IMR-90 (cell line): ENCODE measurements around the gene MTG1. TPM values are rescaled to one million over a fixed set of nuclear protein-coding genes. Genes with fewer than 3 reads are reported as not detected.
A peak's percentile ranks its signal among the peaks of the same experiment; 100 is the strongest.

Source experiments
- ATAC-seq: fragments of 200-7000 bp; cut with Tn5 transposase; 2 replicates; pipeline ENCODE4 v1.9.1; 2020; ENCODE audit warnings: low read depth, mild to moderate bottlenecking, moderate library complexity
- BruUV-seq: library from RNA; stranded (reverse); fragments of 400-500 nt; replicated peaks from 2 replicates; lab custom pipeline; 2021; lab: Mats Ljungman, UMichigan
- CTCF ChIA-PET: fragments of 300-600 bp; formaldehyde crosslinking; extraction: SDS; loops from one replicate; lab custom pipeline; 2021; ENCODE audit warnings: antibody characterized with exemption; lab: Yijun Ruan, JAX
- POLR2A ChIA-PET: fragments of 300-600 bp; sonication (Branson Sonifier 250); formaldehyde crosslinking; loops from one replicate; lab custom pipeline; 2022; ENCODE audit warnings: antibody characterized with exemption; ENCODE audit not compliant: unreplicated experiment; lab: Charles Lee
- DNase-seq: peaks from one replicate; pipeline ENCODE4 v3.0.0; 2013
- H2AFZ ChIP-seq: replicated peaks from 2 replicates; pipeline ENCODE3; 2013; ENCODE audit warnings: low read length, mild to moderate bottlenecking; ENCODE audit not compliant: poor library complexity
- H2AK5ac ChIP-seq: 2 replicates; pipeline ENCODE4 v1.6.1; 2013; ENCODE audit warnings: low read depth, low read length, inconsistent platforms
- H2AK9ac ChIP-seq: replicated peaks from 2 replicates; pipeline ENCODE3; 2013; ENCODE audit warnings: mild to moderate bottlenecking, low read depth, low read length, moderate library complexity; ENCODE audit not compliant: poor library complexity
- H2BK120ac ChIP-seq: 2 replicates; pipeline ENCODE4 v1.6.1; 2013; ENCODE audit warnings: low read depth, low read length, inconsistent platforms
- H2BK15ac ChIP-seq: 3 replicates; pipeline ENCODE4 v1.6.1; 2013; ENCODE audit warnings: low read depth, low read length, inconsistent platforms
- H2BK20ac ChIP-seq: 2 replicates; pipeline ENCODE4 v1.6.1; 2013; ENCODE audit warnings: low read depth, mild to moderate bottlenecking, inconsistent platforms, low read length, moderate library complexity
- H2BK5ac ChIP-seq: 2 replicates; pipeline ENCODE4 v1.6.1; 2013; ENCODE audit warnings: mild to moderate bottlenecking, low read depth, low read length, inconsistent platforms; ENCODE audit not compliant: poor library complexity, severe bottlenecking
- H3K14ac ChIP-seq: replicated peaks from 2 replicates; pipeline ENCODE4 v1.6.1; 2013; ENCODE audit warnings: low read depth, low read length, inconsistent platforms
- H3K18ac ChIP-seq: 2 replicates; pipeline ENCODE4 v1.6.1; 2013; ENCODE audit warnings: low read depth, low read length, control low read depth
- H3K23ac ChIP-seq: 2 replicates; pipeline ENCODE4 v1.6.1; 2013; ENCODE audit warnings: low read depth, low read length, inconsistent platforms
- H3K27ac ChIP-seq: 2 replicates; pipeline ENCODE4 v1.5.1; 2013; ENCODE audit warnings: mild to moderate bottlenecking, control low read depth, low read length; ENCODE audit not compliant: insufficient read depth
- H3K27me3 ChIP-seq: 2 replicates; pipeline ENCODE4 v1.6.1; 2013; ENCODE audit warnings: low read length; ENCODE audit not compliant: control insufficient read depth, insufficient read depth
- H3K36me3 ChIP-seq: 2 replicates; pipeline ENCODE4 v1.6.1; 2013; ENCODE audit warnings: low read length, mixed read lengths; ENCODE audit not compliant: control insufficient read depth, insufficient read depth
- H3K4ac ChIP-seq: 2 replicates; pipeline ENCODE4 v1.6.1; 2013; ENCODE audit warnings: low read depth, low read length, inconsistent platforms
- H3K4me1 ChIP-seq: 2 replicates; pipeline ENCODE4 v1.6.1; 2013; ENCODE audit warnings: low read length, mixed read lengths; ENCODE audit not compliant: control insufficient read depth, insufficient read depth
- H3K4me2 ChIP-seq: 2 replicates; pipeline ENCODE4 v1.6.1; 2013; ENCODE audit warnings: low read depth, mild to moderate bottlenecking, control low read depth, low read length, moderate library complexity
- H3K4me3 ChIP-seq: 2 replicates; pipeline ENCODE4 v1.5.1; 2013; ENCODE audit warnings: low read depth, mild to moderate bottlenecking, control low read depth, low read length, moderate library complexity; ENCODE audit not compliant: insufficient read depth
- H3K56ac ChIP-seq: 2 replicates; pipeline ENCODE4 v1.6.1; 2013; ENCODE audit warnings: low read length, inconsistent platforms; ENCODE audit not compliant: insufficient read depth; ENCODE audit errors: extremely low read depth
- H3K79me1 ChIP-seq, 2 experiments: 2 replicates each; pipeline ENCODE4 v1.6.1; 2013; ENCODE audit warnings: low read length in 2 of 2, inconsistent platforms in 1 of 2, low read depth in 1 of 2
- H3K9ac ChIP-seq: 2 replicates; pipeline ENCODE4 v1.6.1; 2013; ENCODE audit warnings: low read depth, low read length, control low read depth
- H3K9me1 ChIP-seq: 2 replicates; pipeline ENCODE4 v1.6.1; 2013; ENCODE audit warnings: low read length, inconsistent platforms; ENCODE audit not compliant: insufficient read depth
- H3K9me3 ChIP-seq: 2 replicates; pipeline ENCODE4 v1.6.1; 2013; ENCODE audit warnings: low read length; ENCODE audit not compliant: control insufficient read depth, insufficient read depth
- H4K20me1 ChIP-seq: 2 replicates; pipeline ENCODE4 v1.6.1; 2013; ENCODE audit warnings: low read length, inconsistent platforms; ENCODE audit not compliant: insufficient read depth
- H4K5ac ChIP-seq: 2 replicates; pipeline ENCODE4 v1.6.1; 2013; ENCODE audit warnings: mild to moderate bottlenecking, low read depth, low read length, control low read depth
- H4K8ac ChIP-seq, 2 experiments: 2 replicates each; pipeline ENCODE4 v1.6.1; 2013; ENCODE audit warnings: low read depth in 2 of 2, low read length in 2 of 2, control low read depth in 1 of 2, inconsistent platforms in 1 of 2
- H4K91ac ChIP-seq: 2 replicates; pipeline ENCODE4 v1.6.1; 2013; ENCODE audit warnings: low read depth, low read length, inconsistent platforms; ENCODE audit not compliant: insufficient read depth
- FOS ChIP-seq: fragments of 150-350 bp; IDR thresholded peaks from 2 replicates; pipeline ENCODE4 v1.6.1; 2016; ENCODE audit warnings: low read depth, low read length
- MAZ ChIP-seq: IDR thresholded peaks from 2 replicates; pipeline ENCODE4 v1.6.1; 2012; ENCODE audit warnings: low read depth, mild to moderate bottlenecking, low read length, improper control_type of control experiment, moderate library complexity, borderline replicate concordance
- WGBS, 2 experiments: methylation state at CpG; one replicate each; pipeline versions ENCODE4 v1.1.5 to v1.1.7; 2013; ENCODE audit warnings: missing lambda C conversion rate in 2 of 2; ENCODE audit not compliant: insufficient read length in 1 of 2; ENCODE audit errors: extremely low coverage in 2 of 2; 5-methylcytosine and 5-hydroxymethylcytosine counted together
- dilution Hi-C: fragments of 300-500 bp; cut with HindIII; formaldehyde crosslinking; loops from one replicate; pipeline ENCODE4 v1.14.3; 2018; ENCODE audit warnings: low sequenced_read_pairs; ENCODE audit not compliant: unreplicated experiment
- in situ Hi-C: fragments of 300-500 bp; cut with MboI; formaldehyde crosslinking; loops from 3 replicates; pipeline ENCODE4 v1.14.3; 2019; ENCODE audit warnings: low sequenced_read_pairs, inconsistent platforms, mixed read lengths
- intact Hi-C: fragments of 100-400 bp; cut with micrococcal nuclease; formaldehyde crosslinking; loops from 2 replicates; pipeline ENCODE4 v1.10.0; 2022
- polyA plus RNA-seq, 3 experiments: library from polyadenylated mRNA; depleted of rRNA; stranded (reverse); fragments of >200 nt; gene quantifications; 2 replicates each; pipeline ENCODE4 v1.2.3, GENCODE V29; 2012; ENCODE audit warnings: low replicate concordance in 1 of 3
- total RNA-seq: library from RNA; depleted of rRNA; stranded (reverse); fragments of >200 nt; gene quantifications from 2 replicates; pipeline ENCODE4 v1.2.3, GENCODE V29; 2012

MTG1 gene
- total and polyA plus RNA-seq, 2 of the 4 experiments (the other 2 are of a cell fraction) = 38.5 to 64.8 TPM

- no peaks in the 10 kb centered on the region; the same call in 1 of the 2 replicates for H4K20me1 ChIP-seq
- no peak within 1 kb of the TSS; the same call in 1 of the 2 replicates for H4K5ac ChIP-seq
- H2AFZ ChIP-seq = peak within 1 kb of the TSS; percentile 92
- no peak within 1 kb of the TSS for H3K18ac ChIP-seq
- no peak within 1 kb of the TSS; the same call in 1 of the 2 replicates for H3K27ac ChIP-seq
- H2BK120ac ChIP-seq = 0 out of 2 replicates have a peak within 1 kb of the TSS, but pooled peaks have one; percentile 48
- H2AK5ac ChIP-seq = peak within 1 kb of the TSS; percentile 59; the same call in 1 of the 2 replicates
- H3K9ac ChIP-seq = peak within 1 kb of the TSS; percentile 28; the same call in 1 of the 2 replicates
- H3K27me3 ChIP-seq = no peaks in the 10 kb centered on the region
- WGBS, 2 experiments = 0% methylated on average over 11 of the region's 83 CpGs; no CpG with 5 or more reads in 1 of the 2 experiments
- peaks cover 14% of the 10 kb centered on the region for H3K36me3 ChIP-seq
- no peaks in the 10 kb centered on the region for H3K9me1 ChIP-seq
- intact Hi-C loops = no loop called here
- H2AK9ac ChIP-seq = peak within 1 kb of the TSS; percentile 94
- ATAC-seq (peak; percentile 85), DNase-seq (peak; percentile 29)
- H3K14ac ChIP-seq = peak within 1 kb of the TSS; percentile 71; the same call in 1 of the 2 replicates
- H3K4ac ChIP-seq = peak within 1 kb of the TSS; percentile 75; the same call in 1 of the 2 replicates
- peaks cover 6% of the 10 kb centered on the region; the same call in 1 of the 2 replicates for H3K4me1 ChIP-seq
- no peak within 1 kb of the TSS for H4K91ac ChIP-seq
- H3K9me3 ChIP-seq = no peaks in the 10 kb centered on the region
- H3K23ac ChIP-seq = 0 out of 2 replicates have a peak within 1 kb of the TSS, but pooled peaks have one; percentile 31
- H3K79me1 ChIP-seq = peaks cover 8 to 13% of the 10 kb centered on the region in 2 experiments; a peak in 2 of 4 replicates
- no peak within 1 kb of the TSS for H3K56ac ChIP-seq
- peak within 1 kb of the TSS; percentile 78 for H3K4me3 ChIP-seq
- no peak within 1 kb of the TSS for H2BK5ac ChIP-seq
- ChIA-PET CTCF (no interaction called here), POLR2A (no interaction called here)
- in situ Hi-C loops = no loop called here
- no peak for TF ChIP-seq FOS
- TF ChIP-seq MAZ = 0 out of 2 replicates have a peak, but pooled peaks have one; percentile 18
- H4K8ac ChIP-seq = peak within 1 kb of the TSS in 1 of 2 experiments; percentile 63; a peak in 2 of 4 replicates
- H3K4me2 ChIP-seq = peak within 1 kb of the TSS; percentile 62
- H2BK15ac ChIP-seq = no peak within 1 kb of the TSS
- BruUV-seq = no TSS peak
- dilution Hi-C loops = no loop called here
- no peak within 1 kb of the TSS for H2BK20ac ChIP-seq
Observed at GRCh38 chr10:133357285-133358161, 36.4 kb upstream of the MTG1 start, which contains the start of gene FUOM. FUOM (minus strand) TSS chr10:133358019; CDS start chr10:133358007, 12 bp downstream.
